ENCODE results near the gene TJAP1. TPM values are rescaled to one million over a fixed set of nuclear protein-coding genes. Genes with fewer than 3 reads are reported as not detected.

The TJAP1 gene
- total RNA-seq, 1 donor from 2014 or later = 31.2 TPM

- DNase-seq (no peak), ATAC-seq (no peak)
- Histone ChIP-seq H3K9me3 (no peaks in the 10 kb centered on the region), H3K36me3 (peaks cover 54% of the 10 kb centered on the region), H3K4me1 (peaks cover 2% of the 10 kb centered on the region), H3K4me3 (no peak overlapping the region), H3K27me3 (no peaks in the 10 kb centered on the region), H3K27ac (no peak overlapping the region)
- intact Hi-C loops (cut with DNase I) = loop anchor here (10.0 kb wide), 1 partner anchor 54 kb away; no protein-coding TSS in a partner anchor
- no peak for TF ChIP-seq CTCF (IDR thresholded peaks at IDR 0.05)
Observed at GRCh38 chr6:43450699-43451131, 26.7 kb upstream of the TJAP1 start.

GRCh38 chr6:43451348-43451747, 26.0 kb upstream of the TJAP1 start:
- Histone ChIP-seq H3K27me3 (peaks cover 2% of the 10 kb centered on the region), H3K27ac (no peak overlapping the region), H3K36me3 (peaks cover 47% of the 10 kb centered on the region), H3K9me3 (no peaks in the 10 kb centered on the region), H3K4me1 (peaks cover 4% of the 10 kb centered on the region), H3K4me3 (no peak overlapping the region)
- DNase-seq (no peak), ATAC-seq (no peak)
- no peak for TF ChIP-seq CTCF (IDR thresholded peaks at IDR 0.05)
- intact Hi-C loops (cut with DNase I) = loop anchor here (10.0 kb wide), 1 partner anchor 53 kb away; no protein-coding TSS in a partner anchor

DNA sequence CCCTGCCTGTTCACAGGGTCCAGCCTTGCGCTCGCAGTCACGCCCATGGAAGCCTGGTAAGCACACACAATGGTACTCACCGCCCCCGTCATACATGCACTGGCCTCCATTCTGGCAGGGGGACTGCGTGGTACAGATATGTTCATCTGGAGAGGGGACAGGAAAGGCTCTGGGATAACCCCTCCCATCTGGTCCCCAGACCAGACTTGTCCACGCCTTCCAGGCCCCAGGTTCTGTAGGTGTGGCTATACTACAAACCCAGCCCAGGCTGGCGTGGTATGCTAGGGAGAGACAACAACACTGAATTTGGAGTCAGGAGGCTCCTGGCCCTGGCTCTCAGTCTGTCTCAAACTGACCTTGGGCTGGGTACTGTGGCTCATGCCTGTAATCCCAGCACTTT, 25.4 kb upstream of the TJAP1 start:
- Histone ChIP-seq H3K27me3 (peaks cover 7% of the 10 kb centered on the region), H3K36me3 (peaks cover 46% of the 10 kb centered on the region), H3K9me3 (no peaks in the 10 kb centered on the region), H3K4me1 (peaks cover 4% of the 10 kb centered on the region), H3K27ac (no peak overlapping the region), H3K4me3 (no peak overlapping the region)
- intact Hi-C loops (cut with DNase I) = loop anchor here (10.0 kb wide), 1 partner anchor 53 kb away; no protein-coding TSS in a partner anchor
- DNase-seq (no peak), ATAC-seq (no peak)
- no peak for TF ChIP-seq CTCF (IDR thresholded peaks at IDR 0.05)

DNA sequence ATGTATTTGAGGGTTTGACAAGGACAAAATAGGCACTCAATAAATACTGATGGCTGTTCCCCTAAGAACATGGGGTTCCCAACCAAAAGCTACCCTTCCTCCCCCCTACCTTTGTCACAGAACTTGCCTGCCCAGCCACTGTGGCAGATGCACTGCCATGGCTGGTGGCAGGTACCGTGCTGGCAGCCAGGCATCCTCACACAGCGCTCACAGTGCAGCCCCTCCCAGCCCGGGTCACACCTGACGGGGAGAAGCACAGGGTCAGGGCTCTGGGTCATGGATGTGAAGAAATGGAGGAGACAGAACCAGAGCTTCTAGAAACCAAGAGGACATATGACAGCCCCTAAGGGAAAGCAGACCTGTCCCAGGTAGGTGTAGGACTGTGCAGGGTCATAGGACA, 24.5 kb upstream of the TJAP1 start:
- DNase-seq (no peak), ATAC-seq (no peak)
- TF ChIP-seq CTCF (IDR thresholded peaks at IDR 0.05) = no peak
- intact Hi-C loops (cut with DNase I) = loop anchor here (10.0 kb wide), 1 partner anchor 52 kb away; no protein-coding TSS in a partner anchor
- peaks cover 12% of the 10 kb centered on the region for H3K27me3 ChIP-seq
- no peak overlapping the region for H3K27ac ChIP-seq
- no peak overlapping the region for H3K4me3 ChIP-seq
- peaks cover 4% of the 10 kb centered on the region for H3K4me1 ChIP-seq
- peaks cover 37% of the 10 kb centered on the region for H3K36me3 ChIP-seq
- no peaks in the 10 kb centered on the region for H3K9me3 ChIP-seq

GRCh38 chr6:43453831-43454230, 23.5 kb upstream of the TJAP1 start:
- intact Hi-C loops (cut with DNase I) = loop anchor here (10.0 kb wide), 1 partner anchor 51 kb away; no protein-coding TSS in a partner anchor
- H3K4me3 ChIP-seq = no peak overlapping the region
- H3K36me3 ChIP-seq = peaks cover 27% of the 10 kb centered on the region
- ATAC-seq (no peak), DNase-seq (no peak)
- no peaks in the 10 kb centered on the region for H3K9me3 ChIP-seq
- peaks cover 19% of the 10 kb centered on the region for H3K27me3 ChIP-seq
- TF ChIP-seq CTCF (IDR thresholded peaks at IDR 0.05) = no peak
- H3K4me1 ChIP-seq = peaks cover 4% of the 10 kb centered on the region
- H3K27ac ChIP-seq = no peak overlapping the region

GRCh38 chr6:43454290-43454695, 23.1 kb upstream of the TJAP1 start:
- H3K4me3 ChIP-seq = peak overlapping the region; percentile 53

More at GRCh38 chr6:43454290-43454695, 23.1 kb upstream of the TJAP1 start:
- Histone ChIP-seq H3K9me3 (no peaks in the 10 kb centered on the region), H3K27ac (no peak overlapping the region), H3K4me1 (peaks cover 4% of the 10 kb centered on the region), H3K36me3 (peaks cover 23% of the 10 kb centered on the region), H3K27me3 (peaks cover 19% of the 10 kb centered on the region)
- intact Hi-C loops (cut with DNase I) = loop anchor here (10.0 kb wide), 1 partner anchor 51 kb away; no protein-coding TSS in a partner anchor
- peak; percentile 2 for ATAC-seq
- DNase-seq = no peak
- peak; percentile 98 for TF ChIP-seq CTCF (IDR thresholded peaks at IDR 0.05)

Data from upper lobe of right lung (tissue), 1 donor.